ENCODE results near the gene WNK1. TPM values are rescaled to one million over a fixed set of nuclear protein-coding genes. Genes with fewer than 3 reads are reported as not detected.

Gene WNK1
- total and polyA plus RNA-seq, 2 donors (not counting 3 experiments of a cell fraction or from before 2014, with no cell fraction given), result 46.3 to 108 TPM

GRCh38 chr12:837548-837947 is 85.2 kb downstream of the WNK1 start:
- Histone ChIP-seq H3K4me3 (replicated peaks in 1 of 3; ENCODE audit: insufficient read depth in 1 of 3, low read depth in 1 of 3, low read length in 3 of 3) (no peak overlapping the region), H2AFZ (ENCODE audit: low read depth, low read length) (no peak overlapping the region), H3K27me3 (ENCODE audit: control insufficient read depth in 2 of 2, insufficient read depth in 2 of 2, low read length in 2 of 2) (no peaks in the 10 kb centered on the region), H3K9me3 (replicated peaks; ENCODE audit: control insufficient read depth, insufficient read depth, low read length) (no peaks in the 10 kb centered on the region), H3K4me2 (ENCODE audit: insufficient read depth, low read length) (no peak overlapping the region), H3K4me1 (ENCODE audit: control insufficient read depth, extremely low read depth, insufficient read depth, low read length) (peaks cover 3% of the 10 kb centered on the region), H3K36me3 (ENCODE audit: control insufficient read depth in 2 of 2, extremely low read depth in 1 of 2, insufficient read depth in 2 of 2, low read length in 2 of 2) (peaks cover 0 to 4% of the 10 kb centered on the region in 2 experiments), H3K9me1 (replicated peaks; ENCODE audit: control insufficient read depth, extremely low read depth, insufficient read depth, low read length) (peaks cover 4% of the 10 kb centered on the region), H3K9ac (replicated peaks; ENCODE audit: extremely low read depth, insufficient read depth, low read length) (no peak overlapping the region), H3K27ac (ENCODE audit: insufficient read depth, low read depth, low read length) (no peak overlapping the region), H3K79me2 (ENCODE audit: control insufficient read depth, insufficient read depth, low read length) (peaks cover 1% of the 10 kb centered on the region), H4K20me1 (replicated peaks; ENCODE audit: control insufficient read depth, extremely low read depth, insufficient read depth, low read length) (no peaks in the 10 kb centered on the region)
- BruUV-seq (replicated peaks), result no TSS peak
- DNase-seq (ENCODE audit: low read depth, low spot score) (no peak), FAIRE-seq (no peak)
- TF ChIP-seq FOS (IDR thresholded peaks at IDR 0.05; ENCODE audit: borderline replicate concordance, insufficient read depth, low read length) (no peak), EZH2 (IDR thresholded peaks at IDR 0.05; ENCODE audit: borderline replicate concordance, low read depth, low read length, severe bottlenecking) (no peak), POLR2AphosphoS5 (IDR thresholded peaks at IDR 0.05; ENCODE audit: insufficient read depth, low read depth, low read length) (no peak), GATA2 (IDR thresholded peaks at IDR 0.05; ENCODE audit: insufficient read depth, insufficient read length, low read depth, low read length) (no peak), MYC (IDR thresholded peaks at IDR 0.05; ENCODE audit: low read depth, low read length) (no peak), JUN (IDR thresholded peaks at IDR 0.05; ENCODE audit: borderline replicate concordance, insufficient read depth, insufficient read length, low read depth) (no peak), CTCF (IDR thresholded peaks at IDR 0.05; ENCODE audit: extremely low read depth in 1 of 2, insufficient read depth in 1 of 2, low read depth in 1 of 2, low read length in 2 of 2) (no peak), POLR2A (IDR thresholded peaks at IDR 0.05; ENCODE audit: low read depth, low read length) (no peak), MAX (IDR thresholded peaks at IDR 0.05; ENCODE audit: insufficient read depth, insufficient read length) (no peak)
- ChIA-PET POLR2A (no interaction called here), CTCF (no interaction called here)
- intact Hi-C loops (cut with micrococcal nuclease), result no loop called here
- dilution Hi-C loops (cut with MboI; ENCODE audit: extremely low pct_ligation_motif_present, low sequenced_read_pairs), result no loop called here

Measured in endothelial cell of umbilical vein (primary cell).